C4-2B (cell line): Measurements from ENCODE around the gene SUFU.

ENCODE experiments used
- CTCF ChIP-seq: fragments of 450-650 bp; conservative IDR thresholded peaks from 2 replicates; pipeline ENCODE4 v1.5.1; 2017; ENCODE audit warnings: mild to moderate bottlenecking
- ZFX ChIP-seq: fragments of 450-650 bp; IDR thresholded peaks from 2 replicates; pipeline ENCODE4 v1.6.1; 2017

GRCh38 chr10:102682416-102682815 is 178.6 kb downstream of the SUFU start:
- TF ChIP-seq CTCF = no peak
- no peak for TF ChIP-seq ZFX
